Dendritic cell treated with granulocyte-macrophage colony-stimulating factor and Interleukin-4, amounts not matched to agents 40 ng/mL and 50 ng/mL, for 4 days (primary cell): Measurements from ENCODE around the gene DOK4.
A peak's percentile ranks its signal among the peaks of the same experiment; 100 is the strongest.
"Not testable (repeated sequence)": the region's sequence is repeated elsewhere in the genome, so short reads cannot be mapped to it uniquely, and the experiment has no call there.

Source experiments
- H3K27ac Mint-ChIP-seq: one replicate; pipeline ENCODE4 v1.8.0; 2022; ENCODE audit warnings: mild to moderate bottlenecking, mixed read lengths
- H3K27me3 Mint-ChIP-seq: one replicate; pipeline ENCODE4 v1.8.0; 2022; ENCODE audit warnings: mild to moderate bottlenecking, mixed read lengths
- H3K36me3 Mint-ChIP-seq: one replicate; pipeline ENCODE4 v1.8.0; 2022; ENCODE audit warnings: low read depth, mixed read lengths
- H3K4me1 Mint-ChIP-seq: one replicate; pipeline ENCODE4 v1.8.0; 2022; ENCODE audit warnings: low read depth, mixed read lengths
- H3K4me3 Mint-ChIP-seq: one replicate; pipeline ENCODE4 v1.8.0; 2022; ENCODE audit warnings: mild to moderate bottlenecking, moderate library complexity, mixed read lengths
- H3K9me3 Mint-ChIP-seq: one replicate; pipeline ENCODE4 v1.8.0; 2022; ENCODE audit warnings: mixed read lengths
- intact Hi-C: fragments of 100-400 bp; cut with micrococcal nuclease; formaldehyde crosslinking; loops from one replicate; pipeline ENCODE4 v1.15.0; 2022

The DOK4 gene

DNA sequence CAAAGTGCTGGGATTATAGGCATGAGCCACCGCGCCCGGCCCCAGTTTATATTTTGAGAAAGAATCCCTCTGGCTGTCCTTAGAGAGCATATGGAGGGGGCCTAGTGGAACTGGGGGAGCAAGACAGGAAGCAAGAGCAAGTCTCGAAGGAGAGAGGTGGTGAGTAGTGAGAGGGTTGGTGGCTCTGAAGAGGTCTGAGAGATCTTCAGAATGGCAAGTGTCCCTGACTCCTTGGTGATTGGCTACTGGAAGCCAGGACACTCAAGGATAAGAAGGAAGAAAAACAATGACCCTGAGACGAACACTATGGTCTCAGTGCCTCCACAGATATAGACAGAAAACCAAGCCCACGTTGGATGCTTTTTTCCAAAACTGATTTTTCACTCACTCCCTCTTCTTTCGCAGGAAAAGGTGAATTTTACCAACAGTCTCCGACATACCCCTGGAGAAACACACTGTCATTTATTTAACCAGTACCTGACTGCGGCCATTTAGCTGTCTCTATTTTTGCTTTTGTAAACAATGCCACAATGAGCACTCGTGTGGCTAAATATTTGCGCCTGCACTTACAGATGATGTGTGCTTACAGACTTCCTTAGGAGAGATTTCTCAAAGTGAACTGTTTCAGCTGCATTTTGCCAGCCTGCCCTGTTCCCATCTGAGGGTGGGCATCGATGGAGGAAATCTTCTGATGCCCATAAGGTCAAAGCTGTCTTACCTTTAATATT, 15.9 kb upstream of the DOK4 start:
- Mint-ChIP-seq H3K4me3 (no peak overlapping the region), H3K27ac (no peak overlapping the region), H3K9me3 (no peaks in the 10 kb centered on the region), H3K36me3 (no peaks in the 10 kb centered on the region), H3K4me1 (no peaks in the 10 kb centered on the region), H3K27me3 (peaks cover 38% of the 10 kb centered on the region)
- intact Hi-C loops: no loop called here

DNA sequence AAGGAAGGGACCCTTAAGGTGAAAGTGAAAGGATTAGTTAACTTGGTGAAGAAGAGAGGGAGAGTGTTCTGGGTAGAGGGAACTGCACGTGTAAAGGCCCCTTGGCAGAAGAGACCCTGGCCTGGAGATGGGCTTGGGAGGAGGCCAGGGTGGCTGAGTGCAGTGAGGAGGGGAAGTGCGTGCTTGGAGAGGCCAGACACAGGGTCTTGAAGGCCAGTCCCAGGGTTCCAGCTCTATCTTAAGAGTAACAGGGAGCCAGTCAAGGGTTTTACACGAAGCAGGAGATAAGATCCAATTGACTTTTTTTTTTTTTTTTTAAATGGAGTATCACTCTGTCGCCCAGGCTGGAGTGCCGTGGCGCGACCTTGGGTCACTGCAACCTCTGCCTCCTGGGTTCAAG, 15.2 kb upstream of the DOK4 start:
- Mint-ChIP-seq H3K4me1 (no peaks in the 10 kb centered on the region), H3K36me3 (no peaks in the 10 kb centered on the region), H3K27me3 (peaks cover 34% of the 10 kb centered on the region), H3K4me3 (no peak overlapping the region), H3K27ac (no peak overlapping the region), H3K9me3 (no peaks in the 10 kb centered on the region)
- intact Hi-C loops: no loop called here

DNA sequence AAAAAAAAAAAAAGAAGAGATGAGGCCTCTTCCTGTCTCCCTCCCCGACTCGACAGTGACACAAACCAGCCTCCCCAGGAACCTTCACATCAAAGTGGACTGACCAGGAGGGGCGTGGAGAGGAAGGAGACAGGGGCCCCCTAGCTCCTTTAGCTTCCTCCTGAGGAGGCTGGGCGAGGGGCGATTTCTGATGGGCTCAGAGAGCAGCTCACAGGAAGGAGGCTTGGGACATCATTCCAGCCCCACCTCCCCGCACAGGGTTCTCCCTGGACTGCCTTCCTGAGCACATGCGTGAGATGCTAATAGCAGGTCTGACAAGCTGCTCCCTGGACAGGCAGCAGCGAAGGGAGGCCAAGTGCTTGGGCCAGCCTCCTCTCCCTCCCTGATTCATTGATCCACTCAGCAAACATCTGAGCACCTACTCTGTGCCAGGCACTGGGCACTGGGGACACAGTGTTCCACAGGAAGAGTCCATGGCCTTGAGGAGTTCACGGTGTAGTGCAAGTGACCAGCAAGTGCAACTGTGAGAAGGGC, 14.4 kb upstream of the DOK4 start:
- H3K4me3 Mint-ChIP-seq: no peak overlapping the region
- no peak overlapping the region for H3K27ac Mint-ChIP-seq

DNA sequence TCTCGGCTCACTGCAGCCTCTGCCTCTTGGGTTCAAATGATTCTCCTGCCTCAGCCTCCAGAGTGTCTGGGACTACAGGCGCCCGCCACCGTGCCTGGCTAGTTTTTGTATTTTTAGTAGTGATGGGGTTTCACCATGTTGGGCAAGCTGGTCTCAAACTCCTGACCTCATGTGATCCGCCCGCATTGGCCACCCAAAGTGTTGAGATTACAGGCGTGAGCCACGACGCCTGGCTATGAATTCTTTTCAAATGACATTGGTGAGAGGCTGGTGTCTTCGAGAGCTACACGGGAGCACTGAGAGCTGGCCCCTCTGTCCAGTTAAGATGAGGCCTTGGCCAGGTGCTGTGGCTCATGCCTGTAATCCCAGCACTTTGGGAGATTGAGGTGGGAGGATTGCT, 13.6 kb upstream of the DOK4 start:
- intact Hi-C loops, H3K4me3 Mint-ChIP-seq, H3K9me3 Mint-ChIP-seq, H3K36me3 Mint-ChIP-seq, H3K4me1 Mint-ChIP-seq, H3K27ac Mint-ChIP-seq: not testable (repeated sequence)
- peaks cover 25% of the 10 kb centered on the region for H3K27me3 Mint-ChIP-seq

More for the DNA sequence above, 14.4 kb upstream of the DOK4 start:
- Mint-ChIP-seq H3K27me3 (peaks cover 27% of the 10 kb centered on the region), H3K4me1 (no peaks in the 10 kb centered on the region), H3K9me3 (no peaks in the 10 kb centered on the region), H3K36me3 (no peaks in the 10 kb centered on the region)
- intact Hi-C loops: no loop called here

DNA sequence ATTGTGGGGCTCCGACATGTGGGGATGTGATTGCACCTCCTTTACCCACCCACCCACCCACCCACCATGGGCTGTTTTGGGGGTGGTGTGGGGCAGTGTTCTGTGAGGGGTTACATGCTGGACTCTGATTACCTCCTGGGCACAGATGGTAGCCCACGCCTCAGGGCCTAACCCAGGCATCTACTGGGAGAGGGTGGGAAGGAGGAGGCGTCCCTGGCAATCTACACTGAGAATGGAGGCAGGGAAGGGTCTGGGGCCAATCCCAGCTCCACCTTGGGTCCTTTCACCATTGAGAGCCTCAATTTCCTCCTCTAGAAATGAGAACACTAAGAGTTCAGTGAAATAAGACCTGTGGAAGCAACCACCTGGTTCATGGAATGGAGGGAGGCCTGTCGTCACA, 11.7 kb upstream of the DOK4 start:
- intact Hi-C loops: no loop called here
- Mint-ChIP-seq H3K27ac (no peak overlapping the region), H3K4me1 (no peaks in the 10 kb centered on the region), H3K4me3 (no peak overlapping the region), H3K9me3 (no peaks in the 10 kb centered on the region), H3K27me3 (peaks cover 30% of the 10 kb centered on the region), H3K36me3 (no peaks in the 10 kb centered on the region)

DNA sequence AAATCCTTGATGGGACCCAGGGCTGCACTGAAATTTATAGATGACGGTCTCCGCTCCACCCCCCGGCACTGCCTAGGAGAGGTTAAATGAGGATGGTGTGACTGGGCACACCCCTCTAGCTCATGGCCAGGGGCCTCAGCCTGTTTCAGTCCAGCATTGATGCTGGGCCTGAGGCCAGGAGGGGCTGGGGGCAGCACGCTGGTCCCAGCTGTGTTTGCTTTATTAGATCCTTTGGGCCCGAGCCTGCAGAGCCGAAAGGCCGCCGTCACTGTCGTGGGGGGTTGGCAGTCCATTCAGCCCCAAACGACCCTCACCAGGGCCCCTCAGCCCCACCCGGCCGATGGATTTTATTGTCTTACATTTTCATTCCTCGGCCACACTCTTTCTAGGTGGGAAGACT, 10.8 kb upstream of the DOK4 start:
- Mint-ChIP-seq H3K9me3 (no peaks in the 10 kb centered on the region), H3K36me3 (no peaks in the 10 kb centered on the region), H3K27ac (no peak overlapping the region), H3K4me3 (no peak overlapping the region), H3K4me1 (no peaks in the 10 kb centered on the region), H3K27me3 (peaks cover 27% of the 10 kb centered on the region)
- intact Hi-C loops: no loop called here

DNA sequence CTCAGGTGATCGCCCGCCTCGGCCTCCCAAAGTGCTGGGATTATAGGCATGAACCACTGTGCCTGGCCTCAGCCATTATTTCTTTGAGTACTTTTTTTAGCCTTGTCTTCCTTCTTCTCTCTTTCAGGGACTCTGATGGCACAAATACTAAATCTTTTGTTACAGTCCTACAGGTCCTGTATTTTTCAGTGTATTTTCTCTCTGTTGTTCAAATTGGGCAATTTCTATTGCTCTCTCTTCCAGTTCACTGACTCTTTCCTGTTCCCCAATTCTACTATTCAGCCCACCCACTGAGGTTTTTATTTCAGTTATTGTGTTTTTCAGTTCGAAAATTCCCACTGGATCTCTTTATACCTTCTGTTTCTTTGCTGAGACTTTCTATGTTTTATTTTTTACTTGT, 7.5 kb upstream of the DOK4 start:
- H3K4me3 Mint-ChIP-seq: no peak overlapping the region
- H3K36me3 Mint-ChIP-seq: no peaks in the 10 kb centered on the region
- H3K4me1 Mint-ChIP-seq: no peaks in the 10 kb centered on the region
- H3K27me3 Mint-ChIP-seq: peaks cover 25% of the 10 kb centered on the region
- no peaks in the 10 kb centered on the region for H3K9me3 Mint-ChIP-seq
- H3K27ac Mint-ChIP-seq: no peak overlapping the region
- intact Hi-C loops: no loop called here

DNA sequence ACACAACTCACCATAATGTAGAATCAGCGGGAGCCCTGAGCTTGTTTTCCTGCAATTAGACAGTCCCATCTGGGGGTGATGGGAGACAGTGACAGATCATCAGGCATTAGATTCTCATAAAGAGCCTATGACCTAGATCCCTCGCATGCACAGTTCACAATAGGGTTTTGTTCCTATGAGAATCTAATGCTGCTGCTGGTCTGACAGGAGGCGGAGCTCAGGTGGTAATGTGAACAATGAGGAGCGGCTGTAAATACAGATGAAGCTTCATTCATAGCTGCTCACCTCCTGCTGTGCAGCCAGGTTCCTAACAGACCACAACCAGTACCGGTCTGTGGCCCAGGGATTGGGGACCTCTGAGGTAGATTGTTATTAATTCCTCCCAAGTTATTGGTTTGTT, 2.9 kb upstream of the DOK4 start:
- intact Hi-C loops: no loop called here
- H3K27ac Mint-ChIP-seq: no peak overlapping the region
- peaks cover 17% of the 10 kb centered on the region for H3K4me1 Mint-ChIP-seq
- H3K27me3 Mint-ChIP-seq: peaks cover 42% of the 10 kb centered on the region
- no peak overlapping the region for H3K4me3 Mint-ChIP-seq
- no peaks in the 10 kb centered on the region for H3K36me3 Mint-ChIP-seq
- H3K9me3 Mint-ChIP-seq: no peaks in the 10 kb centered on the region

DNA sequence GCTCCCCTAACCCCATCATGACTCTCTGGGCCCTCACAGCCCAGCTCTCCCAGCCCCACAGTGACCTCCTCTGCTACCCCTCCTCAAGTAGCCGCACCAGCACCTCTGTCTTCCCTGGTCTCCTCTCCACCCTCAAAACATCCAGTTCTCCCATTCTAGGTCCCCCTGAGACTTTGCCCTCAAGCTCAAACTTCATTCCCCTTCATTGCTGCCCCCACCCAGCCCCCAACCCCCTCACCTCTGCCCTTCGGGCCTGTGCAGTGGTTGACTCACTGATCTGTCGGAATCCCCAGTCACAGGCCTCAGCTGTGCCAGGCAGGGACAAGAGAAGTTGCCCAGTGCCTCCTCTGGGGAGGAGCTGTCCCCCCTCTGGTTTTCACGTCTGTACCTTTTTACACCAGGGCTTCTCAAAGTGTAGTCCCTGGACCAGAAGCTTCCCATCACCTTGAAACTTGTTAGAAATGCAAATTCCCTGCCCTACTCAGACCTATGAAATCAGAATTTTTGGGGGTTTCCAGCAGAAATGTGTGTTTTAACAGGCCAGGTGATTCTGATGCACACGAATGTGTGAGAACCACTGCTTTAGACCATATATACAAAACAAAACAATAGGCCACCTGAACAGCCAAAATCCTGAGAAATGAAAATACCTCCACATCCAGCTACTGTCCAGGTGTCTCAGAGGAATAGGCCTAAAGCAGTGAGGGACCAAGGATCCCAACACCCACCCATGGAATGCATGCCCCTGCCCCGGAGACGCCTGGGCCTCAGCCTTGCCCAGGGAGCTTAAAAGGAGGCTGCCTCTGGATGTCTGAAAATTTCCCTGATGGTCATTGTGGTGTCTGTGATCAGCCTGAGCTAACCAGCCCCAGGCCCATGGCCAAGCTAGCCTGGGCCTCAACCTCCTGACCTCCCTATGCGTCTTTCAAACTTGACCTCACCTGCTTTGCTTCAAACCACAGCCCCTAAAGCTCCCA, 853 bp upstream of the DOK4 start:
- intact Hi-C loops: no loop called here
- peak overlapping the region; percentile 58 for H3K4me3 Mint-ChIP-seq

DNA sequence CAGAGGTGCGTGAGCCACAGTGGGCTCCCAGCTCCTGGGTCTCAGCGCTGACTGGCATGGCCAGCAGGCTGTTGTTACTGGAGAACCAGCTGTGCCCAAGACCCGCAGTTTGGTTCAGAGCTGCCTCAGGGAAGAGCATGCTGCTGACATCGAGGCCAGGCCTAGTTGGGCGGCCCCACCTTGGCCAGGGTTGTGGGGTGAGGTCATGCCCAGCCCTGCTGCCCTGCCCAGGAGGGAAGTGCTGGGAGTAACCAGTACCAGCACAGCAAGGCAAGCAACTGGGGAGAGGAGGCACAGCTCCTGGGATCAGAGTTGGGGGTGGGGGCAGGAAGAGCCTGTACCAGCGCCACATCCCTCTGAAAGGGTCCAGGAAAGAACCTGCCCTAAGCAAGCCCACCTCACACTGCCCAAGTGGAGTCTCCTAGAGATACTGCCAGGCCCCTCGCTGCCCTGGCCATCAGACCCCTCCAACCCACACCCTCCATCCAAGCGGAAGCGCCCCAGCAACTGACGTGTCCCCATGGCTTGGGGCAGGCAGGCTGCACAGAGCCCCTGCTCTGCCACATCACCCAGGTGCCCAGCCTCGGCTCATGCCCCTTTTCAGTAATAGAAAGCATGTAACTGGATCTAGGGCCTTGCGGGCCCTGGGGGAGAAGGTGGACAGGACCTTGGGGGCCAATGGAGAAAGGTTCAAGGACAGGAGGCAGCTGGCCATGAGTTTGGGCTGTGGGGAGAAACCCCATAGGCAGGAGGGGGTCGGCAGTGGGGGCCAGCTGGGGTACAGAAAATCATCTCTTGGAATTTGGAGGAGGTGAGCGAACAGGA, 990 bp downstream of the DOK4 start:
- no peaks in the 10 kb centered on the region for H3K9me3 Mint-ChIP-seq
- peak overlapping the region; percentile 72 for H3K27ac Mint-ChIP-seq
- peaks cover 17% of the 10 kb centered on the region for H3K4me1 Mint-ChIP-seq
- H3K27me3 Mint-ChIP-seq: peaks cover 49% of the 10 kb centered on the region
- no peaks in the 10 kb centered on the region for H3K36me3 Mint-ChIP-seq
- H3K4me3 Mint-ChIP-seq: peak overlapping the region; percentile 74
- intact Hi-C loops: no loop called here

More for the DNA sequence above, 853 bp upstream of the DOK4 start:
- Mint-ChIP-seq H3K27ac (no peak overlapping the region), H3K36me3 (no peaks in the 10 kb centered on the region), H3K9me3 (no peaks in the 10 kb centered on the region), H3K4me1 (peaks cover 17% of the 10 kb centered on the region), H3K27me3 (peaks cover 42% of the 10 kb centered on the region)

DNA sequence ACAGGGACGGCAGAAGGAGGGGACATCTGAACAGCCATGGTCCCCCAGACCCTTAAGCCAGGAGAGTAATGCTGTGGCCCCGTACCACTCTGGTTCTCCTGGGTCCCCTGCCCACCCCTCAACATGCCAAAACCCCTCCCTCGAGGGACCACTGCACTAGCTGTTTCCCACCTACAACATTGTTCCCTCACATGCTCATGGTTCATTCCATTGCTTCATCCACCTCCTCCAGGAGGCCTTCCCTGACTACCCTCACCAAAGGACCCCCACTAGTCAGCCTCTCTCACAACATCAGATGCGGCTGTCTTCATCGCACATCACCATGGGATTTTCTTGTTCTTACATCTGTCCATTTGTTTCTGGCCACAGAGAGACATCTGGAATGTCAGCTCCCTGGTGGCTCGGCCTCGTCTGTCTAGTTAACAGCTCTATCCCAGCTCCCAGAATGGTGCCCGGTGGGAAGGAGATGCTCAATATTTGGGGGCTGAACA, 1.7 kb downstream of the DOK4 start:
- Mint-ChIP-seq H3K27ac (no peak overlapping the region), H3K36me3 (no peaks in the 10 kb centered on the region), H3K27me3 (peaks cover 57% of the 10 kb centered on the region), H3K4me3 (no peak overlapping the region), H3K4me1 (peaks cover 21% of the 10 kb centered on the region), H3K9me3 (no peaks in the 10 kb centered on the region)
- intact Hi-C loops: no loop called here

DNA sequence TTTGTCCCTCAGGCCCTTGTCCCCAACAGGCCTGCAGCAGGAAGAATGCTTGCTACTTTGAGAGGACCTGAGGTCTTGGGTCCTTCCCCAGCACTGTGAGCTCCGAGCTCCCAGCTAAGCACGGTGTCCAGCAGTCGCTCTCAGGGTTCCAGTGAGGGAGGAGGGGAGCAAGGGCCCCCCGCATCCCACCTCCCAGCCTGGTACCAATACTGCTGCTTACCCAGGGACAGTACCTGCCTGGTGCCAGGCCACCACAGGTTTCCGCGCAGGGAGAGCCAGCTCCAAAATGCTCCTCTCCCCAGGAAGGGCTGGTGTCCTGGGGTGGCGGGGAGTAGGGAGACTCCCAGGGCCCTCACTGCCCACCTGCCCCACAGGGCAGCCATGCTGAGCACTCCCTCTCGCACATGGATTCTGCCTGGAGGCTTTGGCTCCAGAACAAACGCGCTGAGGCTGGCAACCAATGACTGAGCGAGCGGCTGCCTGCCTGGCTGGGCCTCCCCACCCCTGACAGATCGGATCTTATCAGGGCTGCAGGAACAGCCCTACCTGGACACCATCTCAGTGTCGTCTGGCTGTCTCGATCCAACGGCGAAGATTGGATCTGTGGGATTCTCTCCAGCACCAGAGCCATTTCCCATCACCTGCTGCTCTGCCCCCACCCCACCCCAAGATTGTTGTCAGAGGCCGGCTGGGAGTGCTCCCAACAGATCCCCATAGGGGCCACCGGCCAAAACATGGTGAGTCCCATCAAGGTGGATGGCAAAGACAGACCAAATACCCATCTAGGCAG, 2.4 kb downstream of the DOK4 start:
- intact Hi-C loops: no loop called here
- H3K4me3 Mint-ChIP-seq: no peak overlapping the region
- no peak overlapping the region for H3K27ac Mint-ChIP-seq
- H3K4me1 Mint-ChIP-seq: peaks cover 26% of the 10 kb centered on the region
- peaks cover 63% of the 10 kb centered on the region for H3K27me3 Mint-ChIP-seq
- no peaks in the 10 kb centered on the region for H3K36me3 Mint-ChIP-seq
- no peaks in the 10 kb centered on the region for H3K9me3 Mint-ChIP-seq
